Stimulated activated CD4-positive, alpha-beta T cell treated with anti-CD3 and anti-CD28 coated beads, Interleukin-1b, Interleukin-23, amount 100 ng/mL, for 48 hours (primary cell): ENCODE data around the gene SLC35F4.
A peak's percentile ranks its signal among the peaks of the same experiment; 100 is the strongest.
"Not testable (repeated sequence)": the region's sequence is repeated elsewhere in the genome, so short reads cannot be mapped to it uniquely, and the experiment has no call there.

Source experiments
- DNase-seq: peaks from one replicate; pipeline ENCODE4 v3.0.0-alpha.2; 2020

The SLC35F4 gene

DNA sequence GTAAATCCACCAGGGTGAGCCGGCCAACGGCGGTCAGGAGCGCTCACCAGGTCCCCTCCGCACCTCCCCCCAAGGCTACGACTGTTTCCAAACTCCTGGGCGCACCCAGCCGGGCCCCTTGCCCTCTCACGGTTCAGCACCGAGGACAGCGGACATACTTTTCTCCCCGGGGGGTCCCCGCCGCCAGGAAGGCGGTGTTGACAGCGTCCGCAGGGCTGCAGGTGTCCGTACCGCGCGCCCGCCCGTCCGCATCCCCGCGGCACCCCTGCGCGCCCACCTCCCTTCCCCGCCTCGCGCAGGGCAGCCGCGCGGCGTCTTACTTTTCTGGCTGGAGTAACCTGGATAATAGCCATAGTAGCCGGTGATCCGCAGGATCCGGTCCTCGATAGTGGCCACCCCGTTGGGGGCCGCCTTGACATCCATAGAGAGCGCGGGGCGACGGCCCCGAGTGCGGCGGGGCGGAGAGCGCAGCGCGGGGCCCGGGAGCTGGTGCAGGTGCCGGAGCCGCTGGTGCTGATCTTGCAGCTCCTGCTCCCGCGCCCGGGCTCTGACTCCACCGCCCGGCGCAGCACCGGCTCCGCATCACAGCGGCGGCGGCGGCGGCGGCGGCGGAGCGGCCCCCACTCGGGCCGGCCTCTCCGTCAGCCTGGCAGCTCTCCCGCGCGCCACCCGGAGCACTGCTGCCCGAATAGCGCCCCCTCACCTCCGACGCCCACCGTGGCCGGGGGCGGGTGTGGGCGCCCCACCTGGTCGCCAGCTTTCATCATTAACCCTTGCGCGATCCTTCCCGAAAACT lies at the start of gene SLC35F4:
Gene SLC35F4, minus strand, starts transcription at position 690 of the 796 bp plus-strand sequence.
- DNase-seq = no peak

DNA sequence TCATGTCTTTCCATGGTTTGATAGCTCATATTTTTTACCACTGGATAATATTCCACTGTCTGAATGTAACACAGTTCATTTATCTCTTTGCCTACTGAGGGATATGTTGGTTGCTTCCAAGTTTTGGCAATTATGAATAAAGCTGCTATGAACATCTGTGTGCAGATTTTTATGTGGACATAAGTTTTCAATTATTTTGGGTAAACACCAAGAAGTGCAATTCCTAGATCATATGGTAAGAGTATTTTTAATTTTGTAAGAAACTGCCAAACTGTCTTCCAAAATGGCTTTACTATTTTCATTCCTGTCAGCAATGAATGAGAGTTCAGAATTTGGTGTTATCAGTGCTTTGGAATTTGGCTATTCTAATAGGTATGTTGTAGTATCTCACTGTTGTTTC lies 43.7 kb upstream of the SLC35F4 start:
- no peak for DNase-seq

- DNase-seq = no peak
These were observed 38.1 kb upstream of the SLC35F4 start for GRCh38 chr14:57903954-57904353.

DNA sequence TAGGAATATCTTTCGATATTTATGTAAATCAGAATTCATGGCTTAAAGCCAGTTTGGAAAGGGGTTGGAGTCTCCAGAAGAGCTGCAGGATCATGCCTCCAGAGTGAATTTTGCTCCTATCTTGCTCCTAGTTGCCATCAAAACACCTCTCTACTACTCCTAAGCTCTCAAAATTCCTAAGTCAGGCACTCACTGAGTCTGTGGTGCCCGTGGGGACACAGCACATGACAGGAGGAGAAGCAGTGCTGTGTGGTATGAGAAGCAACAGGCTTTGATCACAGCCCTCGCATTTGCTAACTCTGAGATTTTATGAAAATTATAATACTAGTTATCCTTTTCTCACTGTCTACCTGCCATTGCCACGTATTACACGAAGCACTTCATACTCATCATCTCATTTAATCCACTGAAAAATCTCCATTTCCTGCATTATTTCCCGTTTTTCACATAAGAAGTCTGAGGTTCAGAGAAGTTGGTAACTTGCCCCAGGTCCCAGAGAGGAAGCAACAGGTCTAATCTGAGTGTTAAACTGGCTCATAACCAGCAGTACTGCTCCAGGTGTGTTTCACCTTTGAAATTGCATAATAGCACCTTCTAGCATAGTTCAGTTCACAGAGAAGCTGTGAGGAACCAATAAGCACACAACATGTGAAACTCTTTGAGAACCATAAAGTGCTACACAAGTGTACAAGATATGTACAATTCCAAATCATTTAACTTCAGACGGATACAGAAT lies 33.1 kb upstream of the SLC35F4 start:
- no peak for DNase-seq

GRCh38 chr14:57897144-57897748 lies 31.4 kb upstream of the SLC35F4 start:
- no peak for DNase-seq

DNA sequence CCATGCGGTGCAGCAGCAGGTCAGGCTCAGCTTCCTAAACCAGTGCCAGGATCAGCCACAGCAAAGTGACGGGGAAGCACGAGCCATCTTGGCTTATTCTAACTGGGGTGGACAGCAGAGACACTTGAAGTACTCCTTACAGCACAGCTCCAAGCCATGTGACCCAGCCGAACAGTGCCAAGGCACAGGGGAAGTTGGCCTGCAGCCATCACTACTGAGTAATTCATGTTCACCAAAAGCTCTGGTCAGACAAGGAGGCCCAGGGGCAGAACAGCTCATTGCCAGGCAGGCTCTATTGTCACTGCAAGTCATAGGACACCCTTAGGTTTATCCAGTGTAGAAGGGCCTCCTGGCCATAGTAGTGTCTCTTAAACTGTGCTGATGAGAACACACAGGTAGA lies 23.4 kb upstream of the SLC35F4 start:
- DNase-seq = no peak

GRCh38 chr14:57884175-57884574 lies 18.3 kb upstream of the SLC35F4 start:
- no peak for DNase-seq

DNA sequence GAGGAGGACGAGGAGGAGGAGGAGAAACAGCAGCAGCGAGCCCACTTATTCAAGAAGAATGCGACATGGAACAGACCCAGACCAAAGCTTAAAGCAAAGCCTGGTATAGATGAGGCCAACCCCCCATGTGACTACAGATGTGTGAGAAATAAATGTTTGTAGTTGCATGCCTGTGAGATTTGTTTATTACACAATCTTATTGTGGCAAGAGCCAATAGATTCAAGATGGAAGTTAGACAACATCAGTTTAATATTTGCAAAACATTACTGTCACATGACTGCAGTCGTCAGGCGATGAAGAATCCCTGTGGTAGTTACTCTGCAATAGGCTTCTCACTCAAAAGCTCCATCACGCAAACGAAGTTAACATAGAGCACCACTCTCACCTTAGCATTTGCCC lies 17.2 kb upstream of the SLC35F4 start:
- no peak for DNase-seq

- no peak for DNase-seq
These were observed 13.6 kb upstream of the SLC35F4 start for GRCh38 chr14:57879516-57879915.

DNA sequence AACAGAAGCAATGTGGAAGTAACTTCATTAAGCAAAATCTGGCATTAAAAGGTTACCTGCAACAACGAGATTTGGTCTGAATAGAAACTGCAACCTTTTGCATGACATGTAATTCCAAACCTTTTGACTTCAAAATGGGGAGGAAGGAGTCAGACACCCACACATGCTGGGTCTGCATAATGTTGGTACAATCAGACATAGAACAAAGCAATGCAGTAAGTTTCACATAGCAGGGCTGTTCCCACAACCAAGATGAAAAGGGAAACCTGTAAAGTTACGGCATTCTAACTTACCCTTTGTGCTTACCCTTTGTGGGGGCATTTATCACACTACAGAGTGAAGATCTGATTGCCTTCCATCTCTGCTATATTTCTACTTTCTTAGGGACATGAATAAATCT lies 10.1 kb upstream of the SLC35F4 start:
- no peak for DNase-seq

GRCh38 chr14:57875296-57875695 lies 9.4 kb upstream of the SLC35F4 start:
- no peak for DNase-seq

DNA sequence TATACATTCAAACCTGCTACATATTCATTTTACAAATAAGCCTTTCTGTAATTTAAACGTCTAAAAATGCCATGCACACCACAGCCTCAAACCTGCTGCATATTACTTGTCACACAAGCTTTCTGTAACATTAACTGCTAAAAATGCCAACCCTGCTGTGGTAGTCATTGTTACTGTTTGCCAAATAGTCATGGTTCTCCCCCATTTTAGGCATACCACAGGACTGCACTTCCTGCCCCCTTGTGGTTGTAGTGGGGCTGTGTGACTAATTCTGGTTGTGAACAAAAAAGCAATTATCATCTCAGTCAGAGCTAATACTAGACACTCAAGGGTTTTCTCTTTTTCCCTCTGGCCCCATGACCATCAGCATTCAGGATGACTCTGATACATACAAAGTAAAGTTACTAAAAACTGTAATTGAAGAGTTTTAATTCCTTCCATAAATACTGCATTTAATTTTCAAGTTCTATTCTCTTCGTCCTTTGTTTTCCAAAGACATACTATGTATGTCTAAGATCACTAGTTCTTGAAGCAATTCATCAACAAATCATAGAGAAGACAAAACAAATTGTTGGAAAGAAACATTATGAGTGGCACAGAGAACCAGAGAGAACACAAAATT lies 5.7 kb upstream of the SLC35F4 start:
- peak; percentile 13 for DNase-seq

DNA sequence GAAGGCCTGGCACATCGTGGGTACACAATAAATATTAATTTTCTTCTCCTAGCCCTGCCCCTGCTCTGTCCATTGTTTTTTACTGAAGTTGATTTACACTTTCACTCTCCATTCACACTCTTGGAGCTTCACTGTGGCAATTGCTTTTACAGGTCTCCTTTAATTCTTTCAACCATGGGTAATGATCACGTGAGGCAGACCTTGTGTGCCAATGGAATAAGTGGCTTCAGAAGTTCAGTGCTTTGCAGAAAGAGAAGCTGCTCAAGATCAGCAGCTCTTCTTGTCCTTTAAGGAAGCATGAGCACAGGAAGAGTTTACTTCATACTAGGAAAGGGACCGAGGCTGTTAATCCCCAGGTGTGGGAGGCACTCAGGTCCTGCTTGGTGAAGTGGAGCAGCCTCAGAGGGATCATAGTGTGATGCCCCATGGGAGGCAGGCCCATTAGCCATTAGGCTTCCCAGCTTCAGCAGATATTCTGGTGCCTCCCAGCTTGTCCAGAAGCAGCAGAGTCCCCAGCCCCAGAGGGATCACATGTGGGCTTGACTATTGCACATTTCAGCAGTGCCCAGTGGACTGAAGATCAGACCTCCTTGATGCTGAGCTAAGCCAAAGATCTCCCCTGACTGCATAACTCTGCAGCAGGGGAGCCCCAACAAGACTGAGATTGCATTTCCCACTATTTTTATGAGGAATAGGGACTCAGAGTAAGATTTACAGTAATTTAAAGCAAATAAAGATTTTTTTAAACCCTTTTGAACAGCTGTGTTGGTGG lies 5.0 kb upstream of the SLC35F4 start:
- no peak for DNase-seq

DNA sequence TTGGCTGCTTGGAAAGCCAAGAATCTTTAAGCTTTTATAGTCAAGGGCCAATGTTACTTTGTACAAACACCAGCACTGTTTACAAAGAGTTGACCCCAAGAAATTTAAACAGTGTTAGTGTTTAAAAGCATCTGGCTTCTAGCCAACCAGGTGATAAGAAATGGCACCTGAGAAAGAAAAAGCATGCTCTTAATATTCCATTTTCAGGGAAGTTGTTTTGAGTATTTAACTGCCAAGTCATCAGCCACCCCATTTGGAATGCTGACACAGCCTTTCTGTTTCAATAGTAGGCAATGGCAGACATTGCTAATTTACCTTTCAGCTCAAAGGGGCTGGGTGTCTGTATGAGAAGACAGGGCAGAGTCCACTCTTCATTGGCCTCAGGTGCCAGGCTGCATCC lies 3.7 kb upstream of the SLC35F4 start:
- DNase-seq = no peak

DNA sequence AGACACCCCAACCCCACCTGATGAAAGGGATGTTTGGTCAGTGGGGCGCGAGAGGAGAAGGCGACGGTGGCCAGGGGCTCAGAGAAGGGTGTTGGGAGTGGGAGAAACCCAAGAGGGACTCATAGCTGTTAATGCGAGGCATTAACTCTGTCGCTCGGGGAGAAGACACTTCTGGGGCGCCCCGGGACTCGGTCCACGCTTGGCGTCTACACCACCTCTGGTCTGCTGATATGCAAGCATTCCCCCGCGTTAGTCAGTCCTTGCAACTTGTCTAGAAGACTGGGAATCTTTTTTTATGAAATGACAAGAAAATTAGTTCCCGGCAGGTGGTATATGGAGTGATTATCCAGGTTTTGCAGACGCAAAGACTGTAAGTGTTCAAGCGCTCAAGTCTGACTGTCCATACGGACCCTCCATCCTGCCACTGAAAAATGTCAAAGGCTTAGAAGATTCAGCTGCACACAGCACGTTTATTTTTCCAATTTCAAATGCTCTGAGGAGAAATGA lies 360 bp upstream of the SLC35F4 start:
- DNase-seq = no peak

DNA sequence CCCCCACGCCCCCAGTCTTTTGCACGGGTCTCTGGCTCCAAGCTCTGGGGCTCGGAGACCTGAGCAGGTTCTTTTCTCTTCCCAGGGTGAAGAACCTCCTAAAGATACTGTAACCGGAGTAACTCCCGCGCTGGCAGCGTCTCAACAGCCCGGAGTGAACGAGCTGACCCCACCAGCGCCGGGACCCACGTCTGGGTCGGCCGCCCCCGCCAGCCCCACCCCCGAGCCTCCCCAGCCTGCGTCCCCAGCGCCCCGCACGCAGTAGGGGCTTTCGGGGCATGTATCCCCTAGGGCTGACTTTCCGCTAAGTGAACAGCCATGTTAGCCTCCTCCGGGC lies 858 bp downstream of the SLC35F4 start:
- no peak for DNase-seq

DNA sequence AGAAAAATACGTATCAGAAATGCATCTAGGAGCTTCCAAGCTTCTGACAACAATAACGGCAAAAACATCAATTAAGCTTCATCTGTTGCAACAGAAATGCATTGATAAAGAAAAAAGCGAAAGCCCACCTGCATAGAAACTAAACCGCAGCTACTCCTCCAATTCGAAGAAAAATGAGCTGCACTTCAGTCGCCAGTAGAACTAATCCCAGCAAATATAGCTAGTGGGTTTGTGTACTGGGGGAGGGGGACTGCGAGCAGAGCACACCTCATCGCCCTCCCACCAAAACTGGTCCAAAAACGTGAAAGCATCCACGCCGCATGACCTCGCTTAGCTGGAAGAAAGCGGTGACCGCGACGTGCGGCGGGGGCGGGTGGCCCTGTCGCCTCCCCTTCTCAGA lies 1.2 kb downstream of the SLC35F4 start:
- DNase-seq = no peak

- DNase-seq = no peak
These were observed 2.4 kb downstream of the SLC35F4 start for GRCh38 chr14:57863471-57863870.

GRCh38 chr14:57855666-57856065 lies 10.2 kb downstream of the SLC35F4 start:
- DNase-seq = not testable (repeated sequence)

- DNase-seq = no peak
These were observed 11.3 kb downstream of the SLC35F4 start for GRCh38 chr14:57854571-57854970.

GRCh38 chr14:57851354-57851753 lies 14.5 kb downstream of the SLC35F4 start:
- no peak for DNase-seq

- no peak for DNase-seq
These were observed 17.1 kb downstream of the SLC35F4 start for GRCh38 chr14:57848786-57849185.

- DNase-seq = no peak
These were observed 17.5 kb downstream of the SLC35F4 start for GRCh38 chr14:57848353-57848752.
